Upper lobe of left lung (tissue), 4 donors: Measurements from ENCODE around the gene DNAJB6.

Source experiments
- CTCF ChIP-seq, 6 experiments: fragments of 450-650 bp in 4 of 6; fragments of 200-600 bp in 2 of 6; sonication (generic) in 2 of 6; IDR thresholded peaks; one replicate each; pipeline ENCODE4 v1.5.1; 2016 to 2019; ENCODE audit warnings: antibody characterized with exemption in 6 of 6
- EP300 ChIP-seq, 4 donors: sonication (generic); formaldehyde crosslinking; IDR thresholded peaks; one replicate each; pipeline ENCODE4 v1.5.1; 2017; ENCODE audit warnings: antibody characterized with exemption in 4 of 4, control low read depth in 2 of 4
- POLR2AphosphoS5 ChIP-seq, 2 donors: sonication (generic); formaldehyde crosslinking; IDR thresholded peaks; one replicate each; pipeline ENCODE4 v1.5.1; 2017; ENCODE audit warnings: antibody characterized with exemption in 2 of 2

DNA sequence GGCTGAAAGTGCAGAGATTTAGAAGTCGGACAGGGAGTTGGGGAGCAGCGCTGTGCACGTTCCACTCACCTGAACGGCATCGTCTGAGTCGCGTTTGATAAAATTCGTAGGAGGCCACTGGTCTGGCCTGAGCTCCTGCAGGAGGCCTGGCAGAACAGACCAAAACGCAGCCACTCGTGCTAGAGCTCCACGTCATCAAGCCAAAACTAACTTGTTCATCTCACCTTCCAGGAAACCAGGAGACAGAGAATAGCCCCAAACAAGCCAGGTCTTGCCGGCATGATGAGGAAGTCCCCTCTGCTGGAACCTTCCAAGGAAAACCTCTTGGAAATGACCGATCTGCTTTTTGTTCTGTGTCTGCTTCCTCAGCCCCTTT is 43.4 kb upstream of the DNAJB6 start:
- TF ChIP-seq CTCF (IDR thresholded peaks at IDR 0.05) (no peak), POLR2AphosphoS5 (IDR thresholded peaks at IDR 0.05) (no peak), EP300 (IDR thresholded peaks at IDR 0.05) (no peak)
